ENCODE measurements around the gene ACE.

Gene ACE

DNA sequence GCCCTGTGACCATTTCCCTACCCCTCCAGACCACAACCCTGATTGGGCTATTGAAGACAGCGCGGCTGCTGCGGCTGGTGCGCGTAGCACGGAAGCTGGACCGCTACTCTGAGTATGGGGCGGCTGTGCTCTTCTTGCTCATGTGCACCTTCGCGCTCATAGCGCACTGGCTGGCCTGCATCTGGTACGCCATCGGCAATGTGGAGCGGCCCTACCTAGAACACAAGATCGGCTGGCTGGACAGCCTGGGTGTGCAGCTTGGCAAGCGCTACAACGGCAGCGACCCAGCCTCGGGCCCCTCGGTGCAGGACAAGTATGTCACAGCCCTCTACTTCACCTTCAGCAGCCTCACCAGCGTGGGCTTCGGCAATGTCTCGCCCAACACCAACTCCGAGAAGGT is 58.8 kb downstream of the ACE start:
- no peak for DNase-seq (ENCODE audit: low read depth, low spot score)

DNA sequence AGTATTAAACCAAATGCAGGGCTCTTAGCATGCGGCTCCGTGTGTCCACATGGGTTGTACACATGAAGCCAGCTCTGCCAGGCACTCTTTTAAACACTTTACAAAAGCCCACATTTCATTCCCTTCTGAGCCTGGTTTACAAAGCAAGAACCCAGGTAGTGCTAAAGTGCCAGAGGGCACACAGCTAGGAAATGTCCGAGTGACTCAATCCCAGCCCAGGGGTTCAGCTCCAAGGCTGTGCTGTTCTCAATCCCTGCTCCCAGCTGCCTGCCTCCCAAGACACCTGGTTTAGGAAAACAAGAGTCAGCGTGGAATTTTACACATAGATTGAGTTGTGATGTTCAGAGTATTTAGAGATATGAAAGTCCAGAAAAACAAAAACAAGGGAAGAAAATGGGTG is 60.1 kb downstream of the ACE start:
- no peak for DNase-seq (ENCODE audit: low read depth, low spot score)

DNA sequence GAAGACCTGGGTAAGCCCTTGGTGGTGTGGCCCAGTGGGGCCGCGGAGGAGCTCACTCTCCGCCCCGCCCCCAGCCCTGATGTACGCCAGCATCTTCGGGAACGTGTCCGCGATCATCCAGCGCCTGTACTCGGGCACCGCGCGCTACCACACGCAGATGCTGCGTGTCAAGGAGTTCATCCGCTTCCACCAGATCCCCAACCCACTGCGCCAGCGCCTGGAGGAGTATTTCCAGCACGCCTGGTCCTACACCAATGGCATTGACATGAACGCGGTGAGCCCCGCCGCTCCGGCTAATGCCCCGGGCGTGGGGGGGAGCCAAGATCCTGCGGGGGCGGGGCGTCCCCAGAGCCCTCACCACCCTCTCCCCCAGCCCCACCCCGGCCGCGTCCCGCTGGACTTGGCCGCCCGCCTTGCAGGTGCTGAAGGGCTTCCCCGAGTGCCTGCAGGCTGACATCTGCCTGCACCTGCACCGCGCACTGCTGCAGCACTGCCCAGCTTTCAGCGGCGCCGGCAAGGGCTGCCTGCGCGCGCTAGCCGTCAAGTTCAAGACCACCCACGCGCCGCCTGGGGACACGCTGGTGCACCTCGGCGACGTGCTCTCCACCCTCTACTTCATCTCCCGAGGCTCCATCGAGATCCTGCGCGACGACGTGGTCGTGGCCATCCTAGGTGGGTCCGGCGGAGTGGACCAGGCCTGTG is 61.3 kb downstream of the ACE start:
- DNase-seq (ENCODE audit: low read depth, low spot score) = no peak

DNA sequence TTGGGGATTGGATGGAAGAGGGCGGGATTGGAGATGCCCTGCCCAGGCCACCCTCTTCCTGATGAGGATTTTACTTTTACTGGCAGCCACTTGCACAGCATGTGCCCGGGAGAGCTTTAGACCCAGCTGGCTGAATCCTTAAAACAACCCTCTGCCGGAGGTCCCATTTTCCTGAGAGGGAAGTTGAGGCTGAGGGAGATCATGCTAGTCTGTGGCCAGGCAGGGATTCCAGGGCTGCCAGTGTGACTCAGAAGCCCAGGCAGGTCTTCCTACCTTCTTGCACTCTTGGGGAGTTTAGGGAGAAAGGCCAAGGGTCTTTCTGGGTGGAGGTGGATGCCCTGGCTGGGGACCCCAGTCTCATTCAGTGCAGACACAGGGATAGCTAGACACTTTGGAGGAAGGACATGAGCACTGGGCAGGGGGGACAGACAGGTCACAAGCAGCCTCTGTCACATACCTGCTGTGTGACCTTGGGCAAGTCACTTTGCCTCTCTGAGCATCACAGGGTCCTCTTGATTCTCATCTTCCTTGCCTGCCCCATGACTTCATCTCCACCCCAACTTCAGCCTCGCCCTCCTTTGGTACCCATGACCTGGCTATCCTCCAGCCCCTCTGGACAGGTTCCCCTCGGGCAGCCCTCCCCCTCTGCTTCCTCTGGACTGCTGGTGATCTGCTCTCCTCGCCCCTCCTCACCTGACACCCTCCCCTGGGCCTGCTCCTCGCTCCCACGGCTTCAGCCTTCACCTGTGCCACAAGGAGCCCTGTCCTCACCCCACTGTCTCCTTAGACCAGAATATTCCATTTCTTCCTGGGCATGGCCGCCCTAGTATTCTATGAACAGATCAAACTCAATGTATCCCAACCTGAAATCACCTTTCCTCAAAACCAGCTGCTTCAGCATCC is 62.1 kb downstream of the ACE start:
- no peak for DNase-seq (ENCODE audit: low read depth, low spot score)

DNA sequence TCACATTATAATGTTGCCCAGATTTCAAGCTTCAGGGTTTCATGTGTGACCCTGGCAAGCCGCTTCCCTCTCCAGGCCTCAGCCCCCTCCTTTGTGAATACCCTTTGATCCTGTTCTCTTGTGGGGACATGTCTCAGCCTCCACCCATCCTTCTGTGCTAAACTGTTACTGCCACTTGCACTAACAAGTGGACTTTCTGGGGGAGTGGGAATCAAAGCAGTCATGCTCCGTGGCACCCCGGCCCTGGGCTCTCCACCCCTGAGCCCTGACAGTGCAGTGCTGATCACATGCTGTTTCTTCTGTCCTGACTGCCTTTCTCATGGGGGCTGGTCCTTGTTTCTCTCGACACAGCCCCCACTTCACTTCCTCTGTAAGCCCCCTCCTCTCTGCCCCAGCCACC is 63.7 kb downstream of the ACE start:
- no peak for DNase-seq (ENCODE audit: low read depth, low spot score)

DNA sequence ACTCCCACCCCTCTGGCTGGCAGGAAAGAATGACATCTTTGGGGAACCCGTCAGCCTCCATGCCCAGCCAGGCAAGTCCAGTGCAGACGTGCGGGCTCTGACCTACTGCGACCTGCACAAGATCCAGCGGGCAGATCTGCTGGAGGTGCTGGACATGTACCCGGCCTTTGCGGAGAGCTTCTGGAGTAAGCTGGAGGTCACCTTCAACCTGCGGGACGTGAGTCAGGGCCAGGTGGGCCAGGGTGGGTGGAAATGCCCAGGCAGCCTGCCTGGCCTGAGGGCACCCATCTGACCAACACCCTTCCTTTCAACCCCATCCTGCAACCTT is 65.3 kb downstream of the ACE start:
- no peak for DNase-seq (ENCODE audit: low read depth, low spot score)

DNA sequence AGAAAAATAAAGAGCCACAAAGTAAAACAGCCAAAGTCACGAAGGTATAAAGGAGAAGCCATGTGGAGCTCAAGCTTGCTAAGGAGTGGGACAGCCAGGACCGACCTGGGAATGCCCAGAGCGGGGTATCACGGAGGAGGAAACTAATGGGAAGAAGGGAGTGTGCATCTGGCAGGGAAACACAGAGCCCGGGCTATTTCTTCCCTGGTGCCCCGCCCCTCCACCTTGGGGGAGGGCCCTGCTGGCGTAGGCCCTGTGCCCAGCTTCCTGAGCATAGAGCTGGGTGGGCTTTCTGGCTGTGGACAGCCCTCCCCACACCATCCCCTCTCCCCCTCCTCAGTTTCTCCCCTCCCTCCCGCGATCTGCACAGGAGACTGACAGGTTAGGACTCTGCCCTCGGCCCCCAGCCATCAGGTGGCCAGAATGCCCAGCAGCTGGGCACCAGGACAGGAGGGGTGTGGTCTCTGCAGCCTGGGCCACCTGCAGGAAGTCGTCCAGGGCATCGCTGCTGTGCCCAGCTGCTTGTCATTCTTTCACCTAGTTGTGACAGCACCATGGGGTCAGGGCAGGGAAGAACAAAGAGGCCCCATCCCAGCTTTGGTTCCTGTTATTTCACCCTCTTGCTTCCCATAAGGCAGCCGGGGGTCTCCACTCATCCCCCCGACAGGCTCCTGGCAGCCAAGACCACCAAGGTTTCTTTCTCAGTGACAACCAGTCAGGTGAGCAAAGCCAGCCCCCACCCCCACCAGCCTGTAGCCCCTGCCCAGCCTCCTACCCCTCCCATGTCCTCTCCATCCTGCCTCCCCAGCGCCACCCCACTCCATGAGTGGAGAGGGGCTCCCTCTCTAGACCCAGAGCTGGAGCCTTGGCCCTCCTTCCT is 66.3 kb downstream of the ACE start:
- no peak for DNase-seq (ENCODE audit: low read depth, low spot score)

DNA sequence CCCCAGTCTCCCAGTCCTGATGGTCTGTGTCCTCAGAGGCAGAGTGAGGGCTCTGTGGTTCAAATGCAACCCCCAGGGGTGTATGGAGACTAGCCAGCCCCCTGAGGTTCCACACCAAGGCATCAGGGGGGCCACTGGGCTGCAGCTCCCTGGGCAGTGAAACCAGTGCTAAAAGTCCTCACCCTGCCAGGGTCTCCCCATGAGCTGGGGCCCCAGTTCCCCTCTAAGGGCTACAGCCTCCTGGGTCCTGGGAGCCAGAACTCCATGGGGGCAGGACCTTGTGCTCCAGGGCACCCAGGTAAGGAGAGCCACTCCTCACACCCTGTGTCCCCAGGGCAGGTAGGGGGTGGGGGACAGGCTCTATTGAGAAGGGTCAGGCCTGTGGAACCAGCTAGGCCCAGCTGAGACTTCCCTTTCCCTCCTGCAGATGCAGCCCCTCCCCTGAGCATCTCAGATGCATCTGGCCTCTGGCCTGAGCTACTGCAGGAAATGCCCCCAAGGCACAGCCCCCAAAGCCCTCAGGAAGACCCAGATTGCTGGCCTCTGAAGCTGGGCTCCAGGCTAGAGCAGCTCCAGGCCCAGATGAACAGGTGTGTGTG is 67.1 kb downstream of the ACE start:
- DNase-seq (ENCODE audit: low read depth, low spot score) = no peak

DNA sequence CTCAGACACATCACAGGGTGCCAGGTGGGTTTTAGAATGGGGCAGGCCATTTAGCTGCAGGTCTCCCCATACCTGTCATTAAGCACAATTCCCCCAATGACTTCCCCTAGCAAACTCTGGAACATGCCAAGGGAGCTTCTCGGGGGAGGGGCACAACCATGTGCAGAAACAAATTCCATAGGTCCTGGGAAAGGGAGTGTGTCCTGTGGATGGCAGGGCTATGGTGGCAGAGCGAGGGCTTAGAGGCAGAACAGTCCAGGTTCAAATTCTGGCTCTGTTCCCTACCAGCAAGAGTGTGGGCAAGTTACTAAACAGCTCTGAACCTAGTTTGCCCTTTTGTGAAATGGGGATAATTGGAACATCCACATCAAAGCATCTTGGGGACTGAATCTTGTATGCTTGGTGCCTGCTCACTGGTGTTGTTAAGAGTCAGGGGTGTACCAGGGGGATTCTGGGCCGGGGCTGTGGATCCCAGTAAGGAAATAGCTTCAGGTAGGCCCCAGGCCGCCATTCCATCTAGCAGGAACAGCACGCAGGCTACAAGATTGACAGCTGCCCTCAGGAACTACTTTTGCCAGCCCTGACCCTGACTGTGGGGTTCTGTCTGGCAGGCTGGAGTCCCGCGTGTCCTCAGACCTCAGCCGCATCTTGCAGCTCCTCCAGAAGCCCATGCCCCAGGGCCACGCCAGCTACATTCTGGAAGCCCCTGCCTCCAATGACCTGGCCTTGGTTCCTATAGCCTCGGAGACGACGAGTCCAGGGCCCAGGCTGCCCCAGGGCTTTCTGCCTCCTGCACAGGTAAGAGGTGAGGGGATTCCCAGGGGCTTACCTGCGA is 67.8 kb downstream of the ACE start:
- DNase-seq (ENCODE audit: low read depth, low spot score) = no peak

DNA sequence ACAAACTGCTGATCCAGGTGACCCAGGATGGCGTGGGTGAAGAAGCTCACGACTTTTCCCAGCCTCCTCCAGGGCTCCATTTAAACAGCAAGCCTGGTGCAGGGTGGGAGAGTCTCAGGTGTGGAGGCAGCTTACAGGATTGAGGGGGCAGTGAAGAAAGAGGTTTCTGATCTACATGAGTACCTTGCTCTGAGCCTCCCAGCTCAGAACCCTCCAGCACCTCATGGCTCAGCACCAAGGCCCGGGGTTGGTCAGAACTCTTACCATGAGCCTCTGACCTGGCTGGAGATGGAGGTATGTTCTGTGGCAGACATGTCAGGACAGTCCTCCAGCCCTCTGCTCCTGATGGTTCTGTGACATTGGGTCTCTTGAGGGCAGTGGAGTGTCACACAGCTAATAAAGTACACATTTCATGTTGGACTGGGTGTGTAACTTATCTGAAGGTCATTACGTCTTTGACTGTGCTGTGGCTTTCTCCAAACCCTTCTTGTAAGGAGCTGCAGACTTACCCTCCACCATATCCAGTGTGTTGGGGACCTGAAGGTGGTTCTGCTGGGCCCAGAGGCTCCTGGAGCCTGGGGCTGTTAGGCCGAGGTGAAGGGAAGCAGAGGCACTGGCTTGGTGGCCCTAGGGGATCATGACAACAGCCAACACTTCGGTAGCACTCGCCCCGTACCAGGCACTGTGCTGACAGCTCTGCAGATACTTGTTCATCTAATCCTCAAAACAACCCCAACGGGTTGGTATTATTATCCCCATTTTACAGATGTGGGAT is 69.6 kb downstream of the ACE start:
- no peak for DNase-seq (ENCODE audit: low read depth, low spot score)

DNA sequence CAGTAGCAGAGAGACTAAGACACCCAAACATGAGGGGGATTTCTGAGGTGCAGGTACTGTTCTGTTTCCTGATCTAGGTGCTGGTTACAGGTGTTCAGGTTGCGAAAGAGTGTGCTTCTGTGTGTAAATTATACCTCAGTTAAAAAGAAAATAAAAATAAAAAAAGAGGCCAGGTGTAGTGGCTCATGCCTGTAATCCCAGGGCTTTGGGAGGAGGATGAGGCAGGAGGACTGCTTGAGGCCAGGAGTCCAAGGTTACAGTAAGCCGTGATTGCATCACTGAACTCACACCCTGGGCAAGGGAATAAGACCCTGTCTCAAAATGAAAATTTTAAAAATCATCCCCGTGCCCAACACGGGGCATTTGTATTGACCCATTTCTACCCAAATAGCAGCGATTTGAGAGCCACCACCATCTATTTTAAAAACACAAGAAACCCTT is 70.2 kb downstream of the ACE start:
- no peak for DNase-seq (ENCODE audit: low read depth, low spot score)

Measured in activated naive CD8-positive, alpha-beta T cell treated with anti-CD3 and anti-CD28 coated beads, Interleukin-2, amount 50 U/mL, for 16 hours (primary cell).